DOHH2 (cell line): Measurements from ENCODE around the gene CRCP.

Experiments used
- EZH2phosphoT487 ChIP-seq: fragments of 200-600 bp; sonication (generic); IDR thresholded peaks from 2 replicates; pipeline ENCODE4 v1.6.1; 2017; ENCODE audit warnings: borderline replicate concordance, mild to moderate bottlenecking, antibody characterized with exemption, low read length, moderate library complexity, mixed read lengths
- TF ChIP-seq, protein P1 (sequence below): fragments of 200-600 bp; sonication (generic); IDR thresholded peaks from one replicate; pipeline ENCODE4 v1.5.1; 2014; ENCODE audit warnings: antibody characterized with exemption, mild to moderate bottlenecking, low read depth, low read length; ENCODE audit not compliant: poor library complexity, severe bottlenecking

DNA sequence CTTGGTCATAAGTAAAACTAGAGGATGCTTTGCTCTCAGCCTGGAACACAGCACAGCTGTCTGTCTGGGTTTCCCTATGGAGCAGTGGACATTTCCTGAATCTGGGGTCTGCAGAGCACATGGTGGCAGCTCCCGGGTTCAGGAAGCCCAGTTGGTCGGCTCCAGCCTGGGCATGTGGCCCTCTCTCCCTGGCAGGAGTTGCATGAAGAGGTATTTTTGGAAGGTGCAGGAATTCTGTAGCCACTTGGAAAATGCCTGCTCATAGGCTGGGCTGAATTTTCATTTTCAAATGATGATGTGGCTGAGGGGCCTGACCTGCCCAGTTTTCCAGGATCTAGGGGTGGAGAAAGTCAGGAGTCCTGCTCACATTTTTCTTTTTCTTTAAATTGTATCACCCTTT is 83.8 kb downstream of the CRCP start:
- TF ChIP-seq, protein P1, sequence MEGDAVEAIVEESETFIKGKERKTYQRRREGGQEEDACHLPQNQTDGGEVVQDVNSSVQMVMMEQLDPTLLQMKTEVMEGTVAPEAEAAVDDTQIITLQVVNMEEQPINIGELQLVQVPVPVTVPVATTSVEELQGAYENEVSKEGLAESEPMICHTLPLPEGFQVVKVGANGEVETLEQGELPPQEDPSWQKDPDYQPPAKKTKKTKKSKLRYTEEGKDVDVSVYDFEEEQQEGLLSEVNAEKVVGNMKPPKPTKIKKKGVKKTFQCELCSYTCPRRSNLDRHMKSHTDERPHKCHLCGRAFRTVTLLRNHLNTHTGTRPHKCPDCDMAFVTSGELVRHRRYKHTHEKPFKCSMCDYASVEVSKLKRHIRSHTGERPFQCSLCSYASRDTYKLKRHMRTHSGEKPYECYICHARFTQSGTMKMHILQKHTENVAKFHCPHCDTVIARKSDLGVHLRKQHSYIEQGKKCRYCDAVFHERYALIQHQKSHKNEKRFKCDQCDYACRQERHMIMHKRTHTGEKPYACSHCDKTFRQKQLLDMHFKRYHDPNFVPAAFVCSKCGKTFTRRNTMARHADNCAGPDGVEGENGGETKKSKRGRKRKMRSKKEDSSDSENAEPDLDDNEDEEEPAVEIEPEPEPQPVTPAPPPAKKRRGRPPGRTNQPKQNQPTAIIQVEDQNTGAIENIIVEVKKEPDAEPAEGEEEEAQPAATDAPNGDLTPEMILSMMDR, result no peak
- TF ChIP-seq EZH2phosphoT487, result no peak
